Tibial artery (tissue), 4 donors: ENCODE data around the gene IFNLR1.

Source experiments
- DNase-seq, 2 donors: peaks; one replicate each; pipeline ENCODE4 v3.0.0-alpha.2; 2019
- H3K27ac ChIP-seq, 2 donors: fragments of 200-600 bp; sonication (generic) in 1 of 2; 1 replicate in 1 of 2; 2 replicates in 1 of 2; pipeline ENCODE4 v1.5.1; 2018 to 2019; ENCODE audit warnings: mild to moderate bottlenecking in 1 of 2
- H3K27me3 ChIP-seq, 2 donors: fragments of 200-600 bp; sonication (generic) in 1 of 2; one replicate each; pipeline versions ENCODE4 v1.5.1 to v1.6.0; 2016 to 2019
- H3K36me3 ChIP-seq, 3 donors: fragments of 200-600 bp; sonication (generic) in 2 of 3; one replicate each; pipeline ENCODE4 v1.5.1; 2016 to 2019; ENCODE audit warnings: mild to moderate bottlenecking in 2 of 3
- H3K4me1 ChIP-seq, 4 donors: fragments of 200-600 bp; sonication (generic) in 2 of 4; 1 replicate in 3 of 4; 2 replicates in 1 of 4; pipeline ENCODE4 v1.5.1; 2016 to 2019
- H3K4me3 ChIP-seq, 2 donors: fragments of 200-600 bp; sonication (generic) in 1 of 2; 1 replicate in 1 of 2; 2 replicates in 1 of 2; pipeline ENCODE4 v1.5.1; 2018 to 2019; ENCODE audit warnings: mild to moderate bottlenecking in 2 of 2
- H3K9me3 ChIP-seq, 3 donors: fragments of 200-600 bp; sonication (generic) in 1 of 3; one replicate each; pipeline ENCODE4 v1.5.1; 2016 to 2019
- intact Hi-C: fragments of 100-400 bp; cut with DNase I; formaldehyde crosslinking; loops from one replicate; pipeline ENCODE4 v1.15.0; 2023; ENCODE audit warnings: low total_unique reads
- TF ChIP-seq, protein P1 (sequence below), 2 experiments: fragments of 200-600 bp in 1 of 2; fragments of 450-650 bp in 1 of 2; IDR thresholded peaks; one replicate each; pipeline ENCODE4 v1.5.1; 2017 to 2019; ENCODE audit warnings: antibody characterized with exemption in 2 of 2, mild to moderate bottlenecking in 1 of 2, moderate library complexity in 1 of 2

IFNLR1 gene

DNA sequence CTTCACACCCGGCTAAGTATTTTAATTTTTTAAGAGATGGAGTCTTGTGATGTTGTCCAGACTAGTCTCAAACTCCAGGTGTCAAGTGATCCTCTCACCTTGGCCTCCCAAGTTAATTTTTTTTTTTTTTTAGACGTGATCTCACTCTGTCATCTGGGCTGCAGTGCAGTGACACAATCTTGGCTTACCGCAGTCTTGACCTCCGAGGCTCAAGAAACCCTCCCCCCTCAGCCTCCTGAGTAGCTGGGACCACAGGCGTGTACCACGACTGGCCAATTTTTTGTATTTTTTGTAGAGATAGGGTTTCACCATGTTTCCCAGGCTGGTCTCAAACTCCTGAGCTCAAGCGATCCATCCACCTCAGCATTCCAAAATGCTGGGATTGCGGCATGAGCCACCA is 11.7 kb upstream of the IFNLR1 start:
- no peak overlapping the region for H3K4me3 ChIP-seq
- no peaks in the 10 kb centered on the region for H3K36me3 ChIP-seq
- no peak overlapping the region for H3K27ac ChIP-seq
- TF ChIP-seq, protein P1, sequence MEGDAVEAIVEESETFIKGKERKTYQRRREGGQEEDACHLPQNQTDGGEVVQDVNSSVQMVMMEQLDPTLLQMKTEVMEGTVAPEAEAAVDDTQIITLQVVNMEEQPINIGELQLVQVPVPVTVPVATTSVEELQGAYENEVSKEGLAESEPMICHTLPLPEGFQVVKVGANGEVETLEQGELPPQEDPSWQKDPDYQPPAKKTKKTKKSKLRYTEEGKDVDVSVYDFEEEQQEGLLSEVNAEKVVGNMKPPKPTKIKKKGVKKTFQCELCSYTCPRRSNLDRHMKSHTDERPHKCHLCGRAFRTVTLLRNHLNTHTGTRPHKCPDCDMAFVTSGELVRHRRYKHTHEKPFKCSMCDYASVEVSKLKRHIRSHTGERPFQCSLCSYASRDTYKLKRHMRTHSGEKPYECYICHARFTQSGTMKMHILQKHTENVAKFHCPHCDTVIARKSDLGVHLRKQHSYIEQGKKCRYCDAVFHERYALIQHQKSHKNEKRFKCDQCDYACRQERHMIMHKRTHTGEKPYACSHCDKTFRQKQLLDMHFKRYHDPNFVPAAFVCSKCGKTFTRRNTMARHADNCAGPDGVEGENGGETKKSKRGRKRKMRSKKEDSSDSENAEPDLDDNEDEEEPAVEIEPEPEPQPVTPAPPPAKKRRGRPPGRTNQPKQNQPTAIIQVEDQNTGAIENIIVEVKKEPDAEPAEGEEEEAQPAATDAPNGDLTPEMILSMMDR (IDR thresholded peaks at IDR 0.05), result no peak
- intact Hi-C loops, result loop anchor here (2.0 kb wide), 1 partner anchor 192 kb away; no protein-coding TSS in a partner anchor
- H3K4me1 ChIP-seq, result peaks cover 0 to 5% (median 0%) of the 10 kb centered on the region in 4 donors
- no peaks in the 10 kb centered on the region for H3K9me3 ChIP-seq
- no peak for DNase-seq
- peaks cover 0 to 39% of the 10 kb centered on the region in 2 donors for H3K27me3 ChIP-seq

DNA sequence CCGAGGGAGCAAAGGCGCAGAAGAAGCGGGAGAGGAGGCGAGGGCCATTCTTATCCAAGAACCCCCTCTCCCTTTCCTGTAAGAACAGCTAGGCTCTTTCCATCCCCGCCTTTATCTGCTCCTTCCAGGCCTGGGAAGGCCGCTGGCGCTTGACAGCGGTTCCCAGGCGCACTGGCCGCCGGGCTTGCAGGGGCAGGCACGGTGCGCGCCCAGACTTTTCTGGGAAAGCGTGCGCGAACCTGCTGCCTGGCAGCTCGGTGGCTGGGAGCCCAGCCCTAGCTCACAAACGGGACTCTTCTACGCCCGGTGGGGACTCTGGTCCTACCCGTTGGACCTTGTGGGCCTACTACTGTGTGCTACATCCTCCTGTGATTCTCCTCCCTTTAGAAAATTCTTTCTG is 8.8 kb upstream of the IFNLR1 start:
- Histone ChIP-seq H3K4me3 (no peak overlapping the region), H3K36me3 (no peaks in the 10 kb centered on the region), H3K9me3 (no peaks in the 10 kb centered on the region), H3K27me3 (peaks cover 0 to 49% of the 10 kb centered on the region in 2 donors), H3K4me1 (no peaks in the 10 kb centered on the region), H3K27ac (no peak overlapping the region)
- intact Hi-C loops, result no loop called here
- TF ChIP-seq, protein P1 (IDR thresholded peaks at IDR 0.05), result no peak
- DNase-seq, result no peak

DNA sequence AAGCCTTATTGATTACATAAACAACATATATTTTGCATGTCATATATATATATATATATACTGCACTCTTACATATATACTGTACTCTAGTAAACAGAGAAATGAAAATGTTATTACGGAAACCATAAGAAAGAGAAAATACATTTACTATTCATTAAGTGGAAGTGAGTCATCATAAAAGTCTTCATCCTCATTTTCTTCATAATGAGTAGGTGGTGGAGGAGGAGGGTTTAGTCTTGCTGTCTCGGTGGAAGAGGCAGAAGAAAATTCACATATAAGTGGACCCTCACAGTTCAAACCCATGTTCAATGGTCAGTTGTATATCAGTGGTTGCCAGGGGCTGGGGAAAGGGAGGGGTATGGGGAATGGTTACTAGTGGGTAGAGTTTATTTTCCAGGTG is 8.0 kb upstream of the IFNLR1 start:
- intact Hi-C loops, result no loop called here
- H3K27ac ChIP-seq, result no peak overlapping the region
- H3K4me1 ChIP-seq, result no peaks in the 10 kb centered on the region
- no peak overlapping the region for H3K4me3 ChIP-seq
- H3K36me3 ChIP-seq, result no peaks in the 10 kb centered on the region
- H3K9me3 ChIP-seq, result no peaks in the 10 kb centered on the region
- TF ChIP-seq, protein P1 (IDR thresholded peaks at IDR 0.05), result no peak
- DNase-seq, result no peak
- H3K27me3 ChIP-seq, result peaks cover 0 to 51% of the 10 kb centered on the region in 2 donors

DNA sequence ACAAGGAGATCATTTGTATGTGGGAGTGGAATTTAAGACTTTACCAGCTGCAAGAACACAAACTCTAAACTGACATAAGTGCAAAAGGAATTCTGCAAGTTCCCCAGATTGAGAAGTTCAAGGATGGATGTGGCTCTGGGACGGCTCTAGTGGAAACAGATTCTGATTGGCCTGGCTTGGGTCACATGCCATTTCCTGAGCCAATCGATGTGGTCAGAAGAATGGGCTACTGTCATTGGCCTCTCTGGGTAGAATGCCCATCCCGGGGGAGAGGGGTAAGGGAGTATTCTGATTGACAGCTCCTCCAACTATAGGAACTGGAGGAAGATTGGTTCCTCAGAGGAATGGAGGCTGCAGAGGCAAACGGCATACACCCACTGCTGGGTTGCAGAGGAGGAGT is 6.0 kb upstream of the IFNLR1 start:
- H3K27me3 ChIP-seq, result peaks cover 0 to 56% of the 10 kb centered on the region in 2 donors
- DNase-seq, result no peak
- TF ChIP-seq, protein P1 (IDR thresholded peaks at IDR 0.05), result no peak
- no peak overlapping the region for H3K27ac ChIP-seq
- H3K9me3 ChIP-seq, result no peaks in the 10 kb centered on the region
- no peaks in the 10 kb centered on the region for H3K4me1 ChIP-seq
- no peaks in the 10 kb centered on the region for H3K36me3 ChIP-seq
- no peak overlapping the region for H3K4me3 ChIP-seq
- intact Hi-C loops, result no loop called here

DNA sequence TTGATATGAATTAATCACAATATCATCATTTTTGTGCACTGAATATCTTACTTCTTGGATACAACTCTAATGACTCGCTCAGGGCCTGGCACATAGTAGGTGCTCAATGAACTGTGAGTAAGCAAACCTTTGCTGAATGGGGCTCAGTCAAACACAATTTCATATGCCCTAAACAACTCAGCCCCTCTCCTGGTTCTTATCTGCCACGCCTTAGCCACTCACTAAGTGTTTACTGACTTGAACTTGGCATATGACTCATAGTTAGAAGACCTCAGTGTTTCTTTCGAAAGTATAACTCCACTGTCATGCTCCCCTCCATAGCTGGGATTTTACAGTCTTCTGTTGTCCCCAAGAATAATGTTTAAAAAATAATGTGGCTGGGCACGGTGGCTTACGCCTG is 4.8 kb upstream of the IFNLR1 start:
- Histone ChIP-seq H3K27ac (no peak overlapping the region), H3K27me3 (peaks cover 0 to 65% of the 10 kb centered on the region in 2 donors), H3K4me3 (no peak overlapping the region), H3K36me3 (no peaks in the 10 kb centered on the region), H3K9me3 (no peaks in the 10 kb centered on the region), H3K4me1 (peaks cover 0 to 10% (median 7%) of the 10 kb centered on the region in 4 donors)
- no peak for DNase-seq
- intact Hi-C loops, result no loop called here
- TF ChIP-seq, protein P1 (IDR thresholded peaks at IDR 0.05), result no peak

DNA sequence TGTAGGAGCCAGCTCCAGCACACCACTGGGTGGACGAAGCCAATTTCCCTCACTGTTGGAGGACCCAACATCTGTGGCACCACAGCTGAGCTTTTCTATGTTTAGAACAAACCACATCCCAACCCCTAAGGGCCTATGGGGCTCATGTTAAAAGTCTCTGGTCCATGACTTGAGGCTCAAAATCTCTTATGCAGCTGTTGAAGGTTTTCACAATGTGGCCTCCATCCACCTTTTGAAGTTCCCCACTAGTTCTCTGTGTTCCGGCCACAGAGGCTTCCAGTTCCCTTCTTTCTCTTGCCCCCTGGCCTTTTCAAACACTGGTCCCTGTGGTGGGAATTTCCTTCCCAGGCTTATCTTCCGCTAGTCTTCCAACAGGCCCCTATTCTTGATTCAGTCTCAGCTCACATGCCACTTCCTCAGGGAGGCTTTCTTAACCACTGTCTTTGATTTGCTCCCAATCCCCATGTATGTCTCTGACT is 3.9 kb upstream of the IFNLR1 start:
- no peak overlapping the region for H3K27ac ChIP-seq
- H3K27me3 ChIP-seq, result peaks cover 0 to 72% of the 10 kb centered on the region in 2 donors
- H3K9me3 ChIP-seq, result no peaks in the 10 kb centered on the region
- no peak overlapping the region for H3K4me3 ChIP-seq
- intact Hi-C loops, result no loop called here
- H3K4me1 ChIP-seq, result peaks cover 0 to 16% (median 9%) of the 10 kb centered on the region in 4 donors
- H3K36me3 ChIP-seq, result no peaks in the 10 kb centered on the region
- TF ChIP-seq, protein P1 (IDR thresholded peaks at IDR 0.05), result no peak
- no peak for DNase-seq
